GM12878 (cell line): ENCODE data around the gene TBXAS1. TPM values are rescaled to one million over a fixed set of nuclear protein-coding genes. Genes with fewer than 3 reads are reported as not detected.

Experiments
- ATAC-seq: fragments of 200-7000 bp; cut with Tn5 transposase; 3 replicates; pipeline ENCODE4 v1.9.1; 2020; ENCODE audit warnings: mild to moderate bottlenecking, moderate library complexity
- BruUV-seq: library from RNA; stranded (reverse); fragments of 400-500 nt; replicated peaks from 2 replicates; lab custom pipeline; 2021; lab: Mats Ljungman, UMichigan
- CTCF ChIA-PET: fragments of 300-600 bp; sonication (Branson Sonifier 250); formaldehyde crosslinking; extraction: SDS; loops from one replicate; lab custom pipeline; 2021; ENCODE audit warnings: inconsistent platforms; lab: Yijun Ruan, JAX
- POLR2A ChIA-PET: fragments of 350-600 bp; formaldehyde crosslinking; extraction: SDS; loops from one replicate; lab custom pipeline; 2021; ENCODE audit warnings: inconsistent platforms; lab: Charles Lee
- RAD21 ChIA-PET: fragments of 300-600 bp; sonication (Branson Sonifier 250); formaldehyde crosslinking; loops from one replicate; lab custom pipeline; 2023; ENCODE audit warnings: antibody characterized with exemption; ENCODE audit not compliant: unreplicated experiment; lab: Charles Lee
- SMC1A ChIA-PET: fragments of 300-600 bp; sonication (Branson Sonifier 250); formaldehyde crosslinking; loops from one replicate; lab custom pipeline; 2023; ENCODE audit not compliant: unreplicated experiment, uncharacterized antibody; lab: Charles Lee
- DNase-seq: peaks from one replicate; pipeline ENCODE4 v3.0.0-alpha.2; 2011; ENCODE audit warnings: low read depth, low spot score
- FAIRE-seq: peaks from 3 replicates; lab custom pipeline; 2011; peaks lifted over from hg19 to GRCh38; lab: Jason Lieb, UNC
- H2AFZ ChIP-seq: 2 replicates; pipeline ENCODE4 v1.6.0; 2011; ENCODE audit warnings: low read depth, low read length, control low read depth; ENCODE audit not compliant: control insufficient read depth
- H3K27ac ChIP-seq: 2 replicates; pipeline ENCODE4 v1.5.1; 2011; ENCODE audit warnings: control low read depth; ENCODE audit not compliant: control insufficient read depth, insufficient read depth
- H3K27me3 ChIP-seq, 2 experiments: replicated peaks in 1 of 2; 2 replicates each; pipeline versions ENCODE4 v1.6.0 to v1.6.1; 2011; ENCODE audit warnings: low read length in 1 of 2; ENCODE audit not compliant: control insufficient read depth in 2 of 2, insufficient read depth in 2 of 2
- H3K36me3 ChIP-seq, 2 experiments: 2 replicates each; pipeline ENCODE4 v1.5.1; 2011; ENCODE audit warnings: low read length in 1 of 2; ENCODE audit not compliant: control insufficient read depth in 2 of 2, insufficient read depth in 2 of 2
- H3K4me1 ChIP-seq: 2 replicates; pipeline ENCODE4 v1.6.1; 2011; ENCODE audit warnings: mild to moderate bottlenecking, low read length, moderate library complexity, mixed read lengths; ENCODE audit not compliant: control insufficient read depth, insufficient read depth
- H3K4me2 ChIP-seq: 2 replicates; pipeline ENCODE4 v1.6.0; 2011; ENCODE audit warnings: control low read depth; ENCODE audit not compliant: control insufficient read depth, insufficient read depth
- H3K4me3 ChIP-seq: fragments of 200-600 bp; sonication (generic); 2 replicates; pipeline ENCODE4 v1.5.1; 2016
- H3K79me2 ChIP-seq: 2 replicates; pipeline ENCODE4 v1.6.0; 2011; ENCODE audit warnings: low read length; ENCODE audit not compliant: control insufficient read depth, insufficient read depth
- H3K9ac ChIP-seq: 2 replicates; pipeline ENCODE4 v1.8.0; 2011; ENCODE audit warnings: low read length, control low read depth, mixed read lengths; ENCODE audit not compliant: control insufficient read depth, insufficient read depth
- H3K9me3 ChIP-seq: replicated peaks from 3 replicates; pipeline ENCODE4 v1.5.1; 2011; ENCODE audit warnings: mild to moderate bottlenecking, low read length; ENCODE audit not compliant: control insufficient read depth, insufficient read depth
- H4K20me1 ChIP-seq: 2 replicates; pipeline ENCODE4 v1.6.0; 2011; ENCODE audit not compliant: control insufficient read depth, insufficient read depth
- ELK1 ChIP-seq: IDR thresholded peaks from 2 replicates; pipeline ENCODE4 v1.6.1; 2012; ENCODE audit warnings: low read depth, low read length, improper control_type of control experiment
- FOXK2 ChIP-seq: fragments of 450-650 bp; IDR thresholded peaks from 2 replicates; pipeline ENCODE4 v1.6.1; 2017; ENCODE audit warnings: mild to moderate bottlenecking, moderate library complexity
- IRF4 ChIP-seq: IDR thresholded peaks from 2 replicates; pipeline ENCODE4 v1.6.1; 2011; ENCODE audit warnings: low read depth, low read length
- KLF5 ChIP-seq: fragments of 450-650 bp; IDR thresholded peaks from 2 replicates; pipeline ENCODE4 v1.6.1; 2014; ENCODE audit warnings: mild to moderate bottlenecking; ENCODE audit not compliant: partially characterized antibody
- NFIC ChIP-seq: IDR thresholded peaks from 2 replicates; pipeline ENCODE4 v1.6.1; 2012; ENCODE audit warnings: low read depth, mild to moderate bottlenecking, inconsistent platforms, low read length, moderate library complexity
- NFYB ChIP-seq: IDR thresholded peaks from 2 replicates; pipeline ENCODE4 v1.6.1; 2011; ENCODE audit warnings: low read depth, mild to moderate bottlenecking, low read length, improper control_type of control experiment, moderate library complexity; ENCODE audit not compliant: insufficient read depth
- RELB ChIP-seq: fragments of 450-650 bp; IDR thresholded peaks from 2 replicates; pipeline ENCODE4 v1.6.1; 2017; ENCODE audit warnings: low read depth, mild to moderate bottlenecking, moderate library complexity
- TCF12 ChIP-seq: IDR thresholded peaks from 2 replicates; pipeline ENCODE4 v1.6.1; 2011; ENCODE audit warnings: low read depth, mild to moderate bottlenecking, low read length
- TCF3 ChIP-seq: IDR thresholded peaks from 2 replicates; pipeline ENCODE4 v1.6.1; 2012; ENCODE audit warnings: low read depth, mild to moderate bottlenecking, low read length, borderline replicate concordance; ENCODE audit not compliant: insufficient read depth
- WGBS: methylation state at CpG from one replicate; pipeline ENCODE4 v1.1.6; 2016; ENCODE audit warnings: low lambda C conversion rate; ENCODE audit not compliant: insufficient replicate concordance, insufficient coverage; ENCODE audit errors: missing lambda C conversion rate; 5-methylcytosine and 5-hydroxymethylcytosine counted together
- in situ Hi-C: fragments of 300-500 bp; cut with MboI; formaldehyde crosslinking; loops from 9 replicates; pipeline ENCODE4 v1.14.3; 2018; ENCODE audit warnings: mixed read lengths
- intact Hi-C: fragments of 100-400 bp; cut with micrococcal nuclease; formaldehyde crosslinking; loops from one replicate; pipeline ENCODE4 v1.14.2; 2022; ENCODE audit not compliant: unreplicated experiment
- polyA plus RNA-seq, 11 experiments: library from polyadenylated mRNA; depleted of rRNA in 4 of 11; unstranded in 6 of 11; stranded (reverse) in 5 of 11; fragments of >200 nt; fragmentation: Nextera tagmentation in 4 of 11; fragmentation: Illumina TruSeq in 1 of 11; extraction: Ambion mirVana in 4 of 11; extraction: Trizol in 1 of 11; gene quantifications; 1 replicate in 1 of 11; 2 replicates in 10 of 11; pipeline versions ENCODE4 v1.2.1 to v1.2.3, GENCODE V29; 2011 to 2016; ENCODE audit warnings: inconsistent platforms in 2 of 11, missing spikeins in 2 of 11, low read depth in 1 of 11
- total RNA-seq, 4 experiments: library from RNA; depleted of rRNA in 3 of 4; stranded (reverse); fragments of >200 nt in 3 of 4; fragmentation: Illumina TruSeq in 1 of 4; extraction: Trizol in 1 of 4; gene quantifications; 2 replicates each; pipeline versions ENCODE4 v1.2.1 to v1.2.3, GENCODE V29; 2013 to 2021

Gene TBXAS1
- total and polyA plus RNA-seq, 10 of the 15 experiments (the other 5 are each of a cell fraction or from before 2014, with no cell fraction given) = 1.5 to 32.7 (median 16.3) TPM

GRCh38 chr7:140048989-140049338 is 219.9 kb downstream of the TBXAS1 start:
- Histone ChIP-seq H3K4me1 (peaks cover 6% of the 10 kb centered on the region), H3K9me3 (no peaks in the 10 kb centered on the region), H3K36me3 (peaks cover 0 to 2% of the 10 kb centered on the region in 2 experiments; a peak in 1 of 4 replicates), H3K79me2 (no peaks in the 10 kb centered on the region), H3K27ac (no peak overlapping the region), H4K20me1 (no peaks in the 10 kb centered on the region), H2AFZ (no peak overlapping the region), H3K9ac (no peak overlapping the region), H3K27me3 (no peaks in the 10 kb centered on the region), H3K4me2 (no peak overlapping the region), H3K4me3 (no peak overlapping the region)
- TF ChIP-seq TCF3 = no peak
- no peak for TF ChIP-seq IRF4
- no peak for TF ChIP-seq KLF5
- no peak for TF ChIP-seq NFIC
- no peak for TF ChIP-seq TCF12
- no peak for TF ChIP-seq NFYB
- ChIA-PET POLR2A (interaction anchor here (0.6 kb wide), 1 partner anchor 199 kb away, joined by 4 read pairs; no protein-coding TSS in a partner anchor), RAD21 (no interaction called here), SMC1A (interaction anchor here (0.9 to 1.0 kb wide), 2 partner anchors 8 to 307 kb away, joined by 3 read pairs; no protein-coding TSS in a partner anchor), CTCF (no interaction called here)
- 25% methylated on average over 1 of the region's 1 CpG for WGBS
- in situ Hi-C loops (no loop called here), intact Hi-C loops (no loop called here)
- DNase-seq (no peak), FAIRE-seq (no peak), ATAC-seq (no peak)
- BruUV-seq = no TSS peak

- RAD21 ChIA-PET = no interaction called here
- Histone ChIP-seq H2AFZ (no peak overlapping the region), H3K4me2 (no peak overlapping the region), H3K27me3 (no peaks in the 10 kb centered on the region), H3K9ac (no peak overlapping the region), H3K4me1 (peaks cover 12% of the 10 kb centered on the region), H3K9me3 (no peaks in the 10 kb centered on the region), H3K79me2 (no peaks in the 10 kb centered on the region), H3K4me3 (no peak overlapping the region), H3K36me3 (peaks cover 0 to 2% of the 10 kb centered on the region in 2 experiments; a peak in 1 of 4 replicates), H3K27ac (no peak overlapping the region), H4K20me1 (no peaks in the 10 kb centered on the region; the same call in 1 of the 2 replicates)
- POLR2A ChIA-PET = interaction anchor here (0.6 kb wide), 1 partner anchor 198 kb away, joined by 4 read pairs; no protein-coding TSS in a partner anchor
- no peak for FAIRE-seq
- SMC1A ChIA-PET = interaction anchor here (0.9 kb wide), 1 partner anchor 8 kb away, joined by 3 read pairs; no protein-coding TSS in a partner anchor
- DNase-seq = no peak
- intact Hi-C loops (no loop called here), in situ Hi-C loops (loop anchor here (10.0 kb wide), 1 partner anchor 935 kb away; no protein-coding TSS in a partner anchor)
- WGBS = 89% methylated on average over 5 of the region's 5 CpGs
- BruUV-seq = no TSS peak
- TF ChIP-seq ELK1 = no peak
- TF ChIP-seq FOXK2 = no peak
- no peak for TF ChIP-seq RELB
- CTCF ChIA-PET = no interaction called here
- no peak for ATAC-seq
Observed at GRCh38 chr7:140049339-140050024, 220.4 kb downstream of the TBXAS1 start.
